GM19438 (cell line): ENCODE results near the gene KIAA1755.
"Not testable (repeated sequence)": the region's sequence is repeated elsewhere in the genome, so short reads cannot be mapped to it uniquely, and the experiment has no call there.

Source experiments
- ATAC-seq: cut with Tn5 transposase; IDR thresholded peaks from one replicate; pipeline ENCODE4 v1.9.1; 2021; ENCODE audit warnings: low read depth; ENCODE audit not compliant: unreplicated experiment

The KIAA1755 gene

GRCh38 chr20:38267901-38268514, 7.5 kb upstream of the KIAA1755 start:
- no peak for ATAC-seq

- no peak for ATAC-seq
These were observed 6.8 kb upstream of the KIAA1755 start for GRCh38 chr20:38267296-38267695.

- ATAC-seq: no peak
These were observed 5.9 kb upstream of the KIAA1755 start for GRCh38 chr20:38266426-38266825.

GRCh38 chr20:38262931-38263330, 2.4 kb upstream of the KIAA1755 start:
- ATAC-seq: no peak

- no peak for ATAC-seq
These were observed 487 bp upstream of the KIAA1755 start for GRCh38 chr20:38261054-38261390.

- ATAC-seq: no peak
These were observed 534 bp downstream of the KIAA1755 start for GRCh38 chr20:38260025-38260377.

- ATAC-seq: no peak
These were observed 1.9 kb downstream of the KIAA1755 start for GRCh38 chr20:38258545-38259215.

GRCh38 chr20:38256966-38257365, 3.6 kb downstream of the KIAA1755 start:
- no peak for ATAC-seq

- no peak for ATAC-seq
These were observed 4.5 kb downstream of the KIAA1755 start for GRCh38 chr20:38256021-38256420.

GRCh38 chr20:38255393-38255792, 5.1 kb downstream of the KIAA1755 start:
- no peak for ATAC-seq

- ATAC-seq: not testable (repeated sequence)
These were observed 5.9 kb downstream of the KIAA1755 start for GRCh38 chr20:38254621-38255020.

- ATAC-seq: no peak
These were observed 7.0 kb downstream of the KIAA1755 start for GRCh38 chr20:38253571-38253970.

- no peak for ATAC-seq
These were observed 7.9 kb downstream of the KIAA1755 start for GRCh38 chr20:38252292-38253288.

- not testable (repeated sequence) for ATAC-seq
These were observed 9.1 kb downstream of the KIAA1755 start for GRCh38 chr20:38251441-38251840.

- no peak for ATAC-seq
These were observed 9.9 kb downstream of the KIAA1755 start for GRCh38 chr20:38250609-38251008.

GRCh38 chr20:38249536-38250310, 10.8 kb downstream of the KIAA1755 start:
- ATAC-seq: no peak

GRCh38 chr20:38248133-38248532, 12.4 kb downstream of the KIAA1755 start:
- no peak for ATAC-seq

- ATAC-seq: not testable (repeated sequence)
These were observed 12.8 kb downstream of the KIAA1755 start for GRCh38 chr20:38247725-38248124.

- ATAC-seq: no peak
These were observed 13.4 kb downstream of the KIAA1755 start for GRCh38 chr20:38247166-38247509.

GRCh38 chr20:38246357-38247165, 14.0 kb downstream of the KIAA1755 start:
- no peak for ATAC-seq
